ENCODE results near the gene MFSD1. TPM values are rescaled to one million over a fixed set of nuclear protein-coding genes. Genes with fewer than 3 reads are reported as not detected.
A peak's percentile ranks its signal among the peaks of the same experiment; 100 is the strongest.

MFSD1 gene
- total and polyA plus RNA-seq, 9 of the 15 experiments (the other 6 are each of a cell fraction or from before 2014, with no cell fraction given) = 8.7 to 49.5 (median 28.6) TPM

DNA sequence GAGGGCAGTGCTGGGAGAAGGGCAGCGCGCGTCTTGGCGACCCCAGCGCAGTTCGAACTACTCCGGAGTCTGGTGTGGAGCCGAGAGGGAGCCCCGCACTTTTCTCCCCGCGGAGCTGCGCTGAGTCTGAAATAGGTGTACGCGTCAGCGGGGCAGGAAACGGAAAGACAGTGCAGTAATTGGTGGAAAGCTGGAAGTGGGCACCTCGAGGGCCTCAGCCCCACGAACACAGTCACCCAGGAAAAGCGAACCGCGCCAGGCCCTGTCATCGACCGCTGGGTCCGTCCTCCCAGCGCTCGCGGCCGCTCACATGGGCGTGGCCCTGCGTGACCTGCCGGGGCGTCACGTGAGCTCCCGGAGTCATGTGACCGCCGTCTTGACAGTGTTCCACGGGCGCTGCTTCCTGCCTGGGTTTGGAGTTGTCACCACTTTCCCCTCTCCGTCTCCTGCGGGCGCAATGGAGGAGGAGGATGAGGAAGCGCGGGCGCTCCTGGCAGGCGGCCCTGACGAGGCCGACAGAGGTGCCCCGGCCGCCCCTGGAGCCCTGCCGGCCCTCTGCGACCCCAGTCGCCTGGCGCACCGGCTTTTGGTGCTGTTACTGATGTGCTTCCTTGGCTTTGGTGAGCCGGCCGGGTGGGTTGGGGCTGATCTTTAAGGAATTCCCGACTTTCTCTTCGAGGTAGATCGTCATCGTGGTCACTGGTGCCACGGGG, at the start of gene MFSD1 (continued):
- TF ChIP-seq ZFX (CRISPR knock-in tag; IDR thresholded peaks at IDR 0.05) = peak; percentile 97
- no peak for TF ChIP-seq FIP1L1 (IDR thresholded peaks at IDR 0.05; ENCODE audit: low read depth, low read length, poor library complexity, severe bottlenecking)
- peak; percentile 88 for TF ChIP-seq SIN3B (IDR thresholded peaks at IDR 0.05; ENCODE audit: low read depth)
- no peak; the same call in 1 of the 2 replicates for TF ChIP-seq JUND (IDR thresholded peaks at IDR 0.05; ENCODE audit: borderline replicate concordance, low read depth, low read length)
- TF ChIP-seq JUND (tag; IDR thresholded peaks at IDR 0.05; ENCODE audit: borderline replicate concordance, low read depth, low read length) = no peak
- TF ChIP-seq, protein P1, sequence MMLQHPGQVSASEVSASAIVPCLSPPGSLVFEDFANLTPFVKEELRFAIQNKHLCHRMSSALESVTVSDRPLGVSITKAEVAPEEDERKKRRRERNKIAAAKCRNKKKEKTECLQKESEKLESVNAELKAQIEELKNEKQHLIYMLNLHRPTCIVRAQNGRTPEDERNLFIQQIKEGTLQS (IDR thresholded peaks at IDR 0.05) = peak; percentile 57
- TF ChIP-seq, protein P1 (CRISPR knock-in tag; conservative IDR thresholded peaks at IDR 0.05) = no peak
- peak; percentile 18 for TF ChIP-seq NFIC (IDR thresholded peaks at IDR 0.05)
- TF ChIP-seq, protein P2, sequence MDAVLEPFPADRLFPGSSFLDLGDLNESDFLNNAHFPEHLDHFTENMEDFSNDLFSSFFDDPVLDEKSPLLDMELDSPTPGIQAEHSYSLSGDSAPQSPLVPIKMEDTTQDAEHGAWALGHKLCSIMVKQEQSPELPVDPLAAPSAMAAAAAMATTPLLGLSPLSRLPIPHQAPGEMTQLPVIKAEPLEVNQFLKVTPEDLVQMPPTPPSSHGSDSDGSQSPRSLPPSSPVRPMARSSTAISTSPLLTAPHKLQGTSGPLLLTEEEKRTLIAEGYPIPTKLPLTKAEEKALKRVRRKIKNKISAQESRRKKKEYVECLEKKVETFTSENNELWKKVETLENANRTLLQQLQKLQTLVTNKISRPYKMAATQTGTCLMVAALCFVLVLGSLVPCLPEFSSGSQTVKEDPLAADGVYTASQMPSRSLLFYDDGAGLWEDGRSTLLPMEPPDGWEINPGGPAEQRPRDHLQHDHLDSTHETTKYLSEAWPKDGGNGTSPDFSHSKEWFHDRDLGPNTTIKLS (IDR thresholded peaks at IDR 0.05; ENCODE audit: borderline replicate concordance, low read depth) = peak; percentile 55; the same call in 1 of the 2 replicates
- peak; percentile 77; the same call in 1 of the 2 replicates for TF ChIP-seq NR3C1 (CRISPR knock-in tag; IDR thresholded peaks at IDR 0.05)
- TF ChIP-seq ZBTB17 (CRISPR knock-in tag; IDR thresholded peaks at IDR 0.05) = 0 out of 2 replicates have a peak, but pooled peaks have one; percentile 8
- no peak for TF ChIP-seq EHMT2 (IDR thresholded peaks at IDR 0.05)
- no peak for TF ChIP-seq ZNF41 (CRISPR knock-in tag; conservative IDR thresholded peaks at IDR 0.05)
- TF ChIP-seq, protein P3, sequence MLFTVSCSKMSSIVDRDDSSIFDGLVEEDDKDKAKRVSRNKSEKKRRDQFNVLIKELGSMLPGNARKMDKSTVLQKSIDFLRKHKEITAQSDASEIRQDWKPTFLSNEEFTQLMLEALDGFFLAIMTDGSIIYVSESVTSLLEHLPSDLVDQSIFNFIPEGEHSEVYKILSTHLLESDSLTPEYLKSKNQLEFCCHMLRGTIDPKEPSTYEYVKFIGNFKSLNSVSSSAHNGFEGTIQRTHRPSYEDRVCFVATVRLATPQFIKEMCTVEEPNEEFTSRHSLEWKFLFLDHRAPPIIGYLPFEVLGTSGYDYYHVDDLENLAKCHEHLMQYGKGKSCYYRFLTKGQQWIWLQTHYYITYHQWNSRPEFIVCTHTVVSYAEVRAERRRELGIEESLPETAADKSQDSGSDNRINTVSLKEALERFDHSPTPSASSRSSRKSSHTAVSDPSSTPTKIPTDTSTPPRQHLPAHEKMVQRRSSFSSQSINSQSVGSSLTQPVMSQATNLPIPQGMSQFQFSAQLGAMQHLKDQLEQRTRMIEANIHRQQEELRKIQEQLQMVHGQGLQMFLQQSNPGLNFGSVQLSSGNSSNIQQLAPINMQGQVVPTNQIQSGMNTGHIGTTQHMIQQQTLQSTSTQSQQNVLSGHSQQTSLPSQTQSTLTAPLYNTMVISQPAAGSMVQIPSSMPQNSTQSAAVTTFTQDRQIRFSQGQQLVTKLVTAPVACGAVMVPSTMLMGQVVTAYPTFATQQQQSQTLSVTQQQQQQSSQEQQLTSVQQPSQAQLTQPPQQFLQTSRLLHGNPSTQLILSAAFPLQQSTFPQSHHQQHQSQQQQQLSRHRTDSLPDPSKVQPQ (CRISPR knock-in tag; IDR thresholded peaks at IDR 0.05; ENCODE audit: borderline replicate concordance) = no peak
- TF ChIP-seq BHLHE40 (IDR thresholded peaks at IDR 0.05; ENCODE audit: low read length) = peak; percentile 99
- peak; percentile 71 for TF ChIP-seq TAF1 (IDR thresholded peaks at IDR 0.05; ENCODE audit: control insufficient read depth, extremely low read depth, insufficient read depth, low read length, severe bottlenecking)
- TF ChIP-seq, protein P4, sequence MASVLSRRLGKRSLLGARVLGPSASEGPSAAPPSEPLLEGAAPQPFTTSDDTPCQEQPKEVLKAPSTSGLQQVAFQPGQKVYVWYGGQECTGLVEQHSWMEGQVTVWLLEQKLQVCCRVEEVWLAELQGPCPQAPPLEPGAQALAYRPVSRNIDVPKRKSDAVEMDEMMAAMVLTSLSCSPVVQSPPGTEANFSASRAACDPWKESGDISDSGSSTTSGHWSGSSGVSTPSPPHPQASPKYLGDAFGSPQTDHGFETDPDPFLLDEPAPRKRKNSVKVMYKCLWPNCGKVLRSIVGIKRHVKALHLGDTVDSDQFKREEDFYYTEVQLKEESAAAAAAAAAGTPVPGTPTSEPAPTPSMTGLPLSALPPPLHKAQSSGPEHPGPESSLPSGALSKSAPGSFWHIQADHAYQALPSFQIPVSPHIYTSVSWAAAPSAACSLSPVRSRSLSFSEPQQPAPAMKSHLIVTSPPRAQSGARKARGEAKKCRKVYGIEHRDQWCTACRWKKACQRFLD (CRISPR knock-in tag; IDR thresholded peaks at IDR 0.05) = peak; percentile 70; the same call in 1 of the 2 replicates
- TF ChIP-seq, protein P5, sequence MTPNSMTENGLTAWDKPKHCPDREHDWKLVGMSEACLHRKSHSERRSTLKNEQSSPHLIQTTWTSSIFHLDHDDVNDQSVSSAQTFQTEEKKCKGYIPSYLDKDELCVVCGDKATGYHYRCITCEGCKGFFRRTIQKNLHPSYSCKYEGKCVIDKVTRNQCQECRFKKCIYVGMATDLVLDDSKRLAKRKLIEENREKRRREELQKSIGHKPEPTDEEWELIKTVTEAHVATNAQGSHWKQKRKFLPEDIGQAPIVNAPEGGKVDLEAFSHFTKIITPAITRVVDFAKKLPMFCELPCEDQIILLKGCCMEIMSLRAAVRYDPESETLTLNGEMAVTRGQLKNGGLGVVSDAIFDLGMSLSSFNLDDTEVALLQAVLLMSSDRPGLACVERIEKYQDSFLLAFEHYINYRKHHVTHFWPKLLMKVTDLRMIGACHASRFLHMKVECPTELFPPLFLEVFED (CRISPR knock-in tag; conservative IDR thresholded peaks at IDR 0.05) = no peak
- TF ChIP-seq ZSCAN32 (CRISPR knock-in tag; IDR thresholded peaks at IDR 0.05) = no peak

All from K562 (cell line).